A673 (cell line): ENCODE data around the gene MBLAC1. TPM values are rescaled to one million over a fixed set of nuclear protein-coding genes. Genes with fewer than 3 reads are reported as not detected.

ENCODE experiments used
- BruUV-seq: library from RNA; stranded (reverse); fragments of 400-500 nt; replicated peaks from 2 replicates; lab custom pipeline; 2021; lab: Mats Ljungman, UMichigan
- CTCF ChIA-PET: fragments of 300-600 bp; sonication (Branson Sonifier 250); formaldehyde crosslinking; loops from one replicate; lab custom pipeline; 2022; ENCODE audit warnings: antibody characterized with exemption; lab: Charles Lee
- POLR2A ChIA-PET: fragments of 300-600 bp; sonication (Branson Sonifier 250); formaldehyde crosslinking; loops from one replicate; lab custom pipeline; 2022; ENCODE audit warnings: antibody characterized with exemption; ENCODE audit not compliant: low non-redundant PET; lab: Charles Lee
- DNase-seq: peaks from one replicate; pipeline ENCODE4 v3.0.0-alpha.2; 2015; ENCODE audit warnings: low spot score
- H3K27ac ChIP-seq: fragments of 200-600 bp; sonication (generic); 2 replicates; pipeline ENCODE4 v1.5.1; 2016; ENCODE audit warnings: mixed run types, low read depth, mild to moderate bottlenecking, mixed read lengths, antibody characterized with exemption, low read length; ENCODE audit not compliant: poor library complexity, severe bottlenecking
- H3K27me3 ChIP-seq: fragments of 200-600 bp; sonication (generic); replicated peaks from 2 replicates; pipeline ENCODE4 v1.6.1; 2017; ENCODE audit warnings: mixed run types, low read depth, mild to moderate bottlenecking, mixed read lengths, antibody characterized with exemption, low read length; ENCODE audit not compliant: insufficient read depth, poor library complexity
- H3K36me3 ChIP-seq: fragments of 200-600 bp; sonication (generic); 2 replicates; pipeline ENCODE4 v1.6.1; 2016; ENCODE audit warnings: mixed run types, mild to moderate bottlenecking, mixed read lengths, antibody characterized with exemption, low read length; ENCODE audit not compliant: insufficient read depth, poor library complexity, severe bottlenecking
- H3K4me1 ChIP-seq: fragments of 200-600 bp; sonication (generic); 2 replicates; pipeline ENCODE4 v1.6.1; 2017; ENCODE audit warnings: mixed run types, mild to moderate bottlenecking, mixed read lengths, antibody characterized with exemption, low read length; ENCODE audit not compliant: insufficient read depth, poor library complexity, severe bottlenecking
- H3K4me3 ChIP-seq: fragments of 200-600 bp; sonication (generic); 2 replicates; pipeline ENCODE4 v1.5.1; 2016; ENCODE audit warnings: low read depth, mixed run types, mild to moderate bottlenecking, mixed read lengths, low read length; ENCODE audit not compliant: poor library complexity, severe bottlenecking
- H3K9me3 ChIP-seq: fragments of 200-600 bp; sonication (generic); 2 replicates; pipeline ENCODE4 v1.6.1; 2016; ENCODE audit warnings: mixed run types, low read depth, mild to moderate bottlenecking, mixed read lengths, antibody characterized with exemption, low read length; ENCODE audit not compliant: poor library complexity, severe bottlenecking
- EZH2 ChIP-seq: fragments of 200-600 bp; sonication (generic); IDR thresholded peaks from 2 replicates; pipeline ENCODE4 v1.6.1; 2017; ENCODE audit warnings: borderline replicate concordance, low read depth, mild to moderate bottlenecking, mixed read lengths, antibody characterized with exemption, low read length; ENCODE audit not compliant: poor library complexity, severe bottlenecking
- intact Hi-C: fragments of 100-400 bp; cut with micrococcal nuclease; formaldehyde crosslinking; loops from one replicate; pipeline ENCODE4 v1.10.0; 2022; ENCODE audit not compliant: unreplicated experiment
- total RNA-seq: library from RNA; stranded (reverse); gene quantifications from 2 replicates; pipeline ENCODE4 v1.2.3, GENCODE V29; 2021
- TF ChIP-seq, protein P1 (sequence below): fragments of 300-800, 200-600 bp; sonication (generic); conservative IDR thresholded peaks from 2 replicates; pipeline ENCODE4 v1.5.1; 2017; ENCODE audit warnings: low read depth, mild to moderate bottlenecking, antibody characterized with exemption, low read length, moderate library complexity, mixed read lengths

Gene MBLAC1
- total RNA-seq, 1 experiment from 2014 or later = 3.1 TPM

- TF ChIP-seq, protein P1, sequence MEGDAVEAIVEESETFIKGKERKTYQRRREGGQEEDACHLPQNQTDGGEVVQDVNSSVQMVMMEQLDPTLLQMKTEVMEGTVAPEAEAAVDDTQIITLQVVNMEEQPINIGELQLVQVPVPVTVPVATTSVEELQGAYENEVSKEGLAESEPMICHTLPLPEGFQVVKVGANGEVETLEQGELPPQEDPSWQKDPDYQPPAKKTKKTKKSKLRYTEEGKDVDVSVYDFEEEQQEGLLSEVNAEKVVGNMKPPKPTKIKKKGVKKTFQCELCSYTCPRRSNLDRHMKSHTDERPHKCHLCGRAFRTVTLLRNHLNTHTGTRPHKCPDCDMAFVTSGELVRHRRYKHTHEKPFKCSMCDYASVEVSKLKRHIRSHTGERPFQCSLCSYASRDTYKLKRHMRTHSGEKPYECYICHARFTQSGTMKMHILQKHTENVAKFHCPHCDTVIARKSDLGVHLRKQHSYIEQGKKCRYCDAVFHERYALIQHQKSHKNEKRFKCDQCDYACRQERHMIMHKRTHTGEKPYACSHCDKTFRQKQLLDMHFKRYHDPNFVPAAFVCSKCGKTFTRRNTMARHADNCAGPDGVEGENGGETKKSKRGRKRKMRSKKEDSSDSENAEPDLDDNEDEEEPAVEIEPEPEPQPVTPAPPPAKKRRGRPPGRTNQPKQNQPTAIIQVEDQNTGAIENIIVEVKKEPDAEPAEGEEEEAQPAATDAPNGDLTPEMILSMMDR = no peak
- no peak for TF ChIP-seq EZH2
- H3K4me3 ChIP-seq = no peak overlapping the region
Observed at GRCh38 chr7:100106633-100107032, 20.1 kb upstream of the MBLAC1 start.

GRCh38 chr7:100107125-100107737 lies 19.5 kb upstream of the MBLAC1 start:
- ChIA-PET POLR2A (no interaction called here), CTCF (no interaction called here)
- H3K4me1 ChIP-seq = peaks cover 8% of the 10 kb centered on the region
- H3K4me3 ChIP-seq = no peak overlapping the region
- H3K27ac ChIP-seq = no peak overlapping the region
- TF ChIP-seq, protein P1 = no peak
- no peak for TF ChIP-seq EZH2
- TSS peak; percentile 94 for BruUV-seq
- H3K9me3 ChIP-seq = no peaks in the 10 kb centered on the region
- peaks cover 66% of the 10 kb centered on the region for H3K36me3 ChIP-seq
- intact Hi-C loops = no loop called here
- no peaks in the 10 kb centered on the region for H3K27me3 ChIP-seq
- no peak for DNase-seq

More at GRCh38 chr7:100106633-100107032, 20.1 kb upstream of the MBLAC1 start:
- POLR2A ChIA-PET = no interaction called here
- no TSS peak for BruUV-seq
- H3K4me1 ChIP-seq = peaks cover 8% of the 10 kb centered on the region
- H3K9me3 ChIP-seq = no peaks in the 10 kb centered on the region
- H3K27ac ChIP-seq = no peak overlapping the region
- peaks cover 60% of the 10 kb centered on the region for H3K36me3 ChIP-seq
- H3K27me3 ChIP-seq = no peaks in the 10 kb centered on the region
- DNase-seq = no peak
- intact Hi-C loops = no loop called here
- CTCF ChIA-PET = no interaction called here

- H3K27me3 ChIP-seq = no peaks in the 10 kb centered on the region
- intact Hi-C loops = no loop called here
- TF ChIP-seq, protein P1 = no peak
- TF ChIP-seq EZH2 = no peak
- H3K9me3 ChIP-seq = no peaks in the 10 kb centered on the region
- no peak for DNase-seq
- ChIA-PET CTCF (no interaction called here), POLR2A (no interaction called here)
- H3K36me3 ChIP-seq = peaks cover 67% of the 10 kb centered on the region
- no TSS peak for BruUV-seq
- H3K4me3 ChIP-seq = no peak overlapping the region
- H3K4me1 ChIP-seq = peaks cover under 1% of the 10 kb centered on the region
- H3K27ac ChIP-seq = no peak overlapping the region
Observed at GRCh38 chr7:100107890-100108289, 18.9 kb upstream of the MBLAC1 start.
